ENCODE measurements around the gene ITIH6. TPM values are rescaled to one million over a fixed set of nuclear protein-coding genes. Genes with fewer than 3 reads are reported as not detected.
"Not testable (repeated sequence)": the region's sequence is repeated elsewhere in the genome, so short reads cannot be mapped to it uniquely, and the experiment has no call there.

ITIH6 gene
- total RNA-seq, 1 experiment from 2014 or later, result not detected

DNA sequence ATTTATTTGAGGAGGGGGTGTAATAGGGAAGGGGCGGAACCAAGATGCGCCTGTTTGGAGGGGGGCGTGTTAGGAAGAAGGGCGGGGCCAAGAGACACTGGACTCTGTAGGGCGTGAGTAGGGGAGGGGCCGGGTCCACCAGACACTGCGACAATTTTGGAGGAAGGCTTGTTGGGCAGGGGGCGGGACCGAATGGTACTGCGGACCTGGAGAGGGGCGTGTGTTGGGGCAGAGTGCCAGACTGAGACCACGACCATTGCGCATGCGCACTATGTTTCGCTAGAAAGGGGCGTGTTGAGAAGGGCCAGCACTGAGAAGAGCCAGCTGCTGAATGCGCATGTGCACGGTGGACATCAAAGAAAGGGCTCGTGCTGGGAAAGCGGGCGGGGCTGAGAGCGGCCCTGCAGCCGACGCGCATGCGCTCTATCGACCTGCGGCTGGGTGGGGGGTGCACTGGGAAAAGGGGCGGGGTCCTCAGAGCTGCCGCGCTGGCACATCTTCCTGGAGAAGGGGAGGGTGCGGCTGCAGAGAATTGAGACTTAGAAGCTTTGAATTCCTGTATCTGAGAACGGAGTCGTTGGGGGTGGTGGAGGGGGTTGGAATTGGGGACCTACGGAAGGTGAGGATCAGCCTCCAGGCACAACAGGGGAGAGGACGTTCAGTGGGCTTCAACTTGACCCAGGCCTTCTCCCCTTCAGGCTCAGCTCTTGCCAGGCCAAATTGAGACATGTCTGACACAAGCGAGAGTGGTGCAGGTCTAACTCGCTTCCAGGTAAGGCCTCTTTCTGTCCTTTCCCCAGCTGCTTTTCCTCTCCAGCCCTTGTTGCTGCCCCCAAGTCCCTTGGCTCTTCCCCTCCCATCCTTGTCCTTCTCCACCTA, 10.8 kb upstream of the ITIH6 start:
- in situ Hi-C loops (cut with HindIII; ENCODE audit: low sequenced_read_pairs), result no loop called here
- peak; percentile 93 for DNase-seq (ENCODE audit: low spot score)

DNA sequence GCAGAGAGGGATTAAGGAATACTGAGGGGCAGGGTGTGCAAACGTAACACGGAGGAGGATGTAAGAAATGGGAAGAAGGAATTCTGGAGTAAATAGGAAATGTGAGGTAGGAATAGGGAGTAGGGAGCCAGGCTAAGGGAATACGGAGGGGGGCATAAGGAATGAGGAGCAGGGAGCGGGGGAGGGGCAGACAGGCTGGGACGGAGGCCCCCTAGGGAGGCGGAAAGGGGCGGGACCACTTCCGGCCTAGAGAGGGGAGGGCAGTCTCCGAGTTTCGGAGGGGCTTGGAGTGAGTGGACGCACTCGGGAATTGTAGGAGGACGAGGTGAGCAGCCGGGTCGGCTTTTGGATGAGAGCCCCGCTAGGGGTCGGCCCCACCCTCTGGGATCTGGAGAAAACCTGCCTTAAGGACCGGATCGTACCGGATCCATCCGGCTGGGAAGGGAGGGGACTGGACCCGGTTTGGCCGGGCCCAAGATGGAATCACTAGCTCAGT, 10.1 kb upstream of the ITIH6 start:
- in situ Hi-C loops (cut with HindIII; ENCODE audit: low sequenced_read_pairs), result no loop called here
- DNase-seq (ENCODE audit: low spot score), result peak; percentile 77

DNA sequence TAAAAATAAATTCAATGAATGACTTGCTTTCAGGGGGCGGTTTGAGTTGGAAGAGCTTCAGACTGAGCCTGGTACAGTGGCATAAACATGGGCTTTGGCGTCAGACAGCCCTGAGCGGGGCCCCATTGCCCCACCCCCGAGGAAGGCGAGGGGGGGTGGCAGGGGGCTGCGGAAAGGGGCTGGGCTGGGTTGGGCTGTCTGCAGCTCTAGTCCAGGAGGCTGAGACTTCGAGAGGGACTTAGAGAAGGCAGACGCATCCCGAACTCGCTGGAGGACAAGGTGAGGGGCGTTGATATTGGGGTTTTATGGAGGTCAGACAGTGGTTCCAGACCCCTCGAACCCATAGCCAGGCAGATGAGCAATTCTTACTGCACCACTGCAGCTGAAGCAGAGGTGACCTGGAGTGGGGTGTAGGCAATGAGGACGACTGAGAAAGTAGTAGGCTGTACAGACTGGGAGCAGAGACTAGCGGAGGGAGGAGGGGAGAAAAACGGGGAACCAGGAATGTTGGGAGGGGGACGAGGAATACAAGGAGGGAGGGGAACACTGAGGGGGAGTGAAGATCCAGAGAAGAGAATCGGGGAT, 9.6 kb upstream of the ITIH6 start, which contains the start of gene MAGED2:
Gene MAGED2 (plus strand): TSS at position 222 of the 585 bp plus-strand sequence. CDS start 1,587 bp downstream, outside the sequence.
- in situ Hi-C loops (cut with HindIII; ENCODE audit: low sequenced_read_pairs), result no loop called here
- peak; percentile 47 for DNase-seq (ENCODE audit: low spot score)

DNA sequence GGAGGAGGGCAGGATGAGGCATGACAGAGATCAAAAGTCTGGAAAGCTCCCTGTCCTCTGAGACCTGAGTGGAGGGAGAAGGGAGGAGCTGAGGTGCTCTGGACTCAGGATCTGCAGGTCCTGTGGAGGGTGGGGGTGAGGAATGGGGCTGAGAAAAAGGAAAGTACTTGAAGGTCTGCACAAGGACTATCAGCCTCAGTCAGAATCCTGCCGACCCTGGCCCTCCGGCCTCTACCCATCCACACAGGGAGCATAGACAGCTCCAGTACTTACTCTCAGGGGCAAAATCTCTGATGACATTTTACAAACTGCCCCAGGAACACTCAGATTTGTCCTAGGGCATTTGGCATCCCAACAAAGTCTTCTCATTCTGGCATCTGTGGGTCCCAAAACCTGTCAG, 991 bp upstream of the ITIH6 start:
- no peak for DNase-seq (ENCODE audit: low spot score)
- in situ Hi-C loops (cut with HindIII; ENCODE audit: low sequenced_read_pairs), result no loop called here

DNA sequence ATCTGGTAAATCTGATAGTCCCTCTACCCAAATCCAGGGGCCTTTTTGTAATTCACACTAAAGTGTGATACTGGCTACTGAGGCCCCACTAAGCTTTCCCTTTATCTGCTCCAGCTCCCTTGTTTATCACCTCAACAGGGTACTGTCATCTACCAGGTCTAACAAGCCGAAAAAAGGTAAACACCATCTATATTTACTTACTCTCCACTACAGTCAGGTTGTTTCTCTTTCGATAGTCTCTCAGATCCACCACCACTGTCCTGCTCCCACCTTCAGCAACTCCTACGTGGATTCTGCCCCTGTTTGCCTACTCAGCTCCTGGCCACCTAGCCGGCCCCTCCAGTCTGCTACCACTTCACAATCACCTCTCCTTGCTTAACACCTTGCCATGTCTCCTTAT, 3.3 kb downstream of the ITIH6 start:
- in situ Hi-C loops (cut with HindIII; ENCODE audit: low sequenced_read_pairs), result no loop called here
- DNase-seq (ENCODE audit: low spot score), result no peak

DNA sequence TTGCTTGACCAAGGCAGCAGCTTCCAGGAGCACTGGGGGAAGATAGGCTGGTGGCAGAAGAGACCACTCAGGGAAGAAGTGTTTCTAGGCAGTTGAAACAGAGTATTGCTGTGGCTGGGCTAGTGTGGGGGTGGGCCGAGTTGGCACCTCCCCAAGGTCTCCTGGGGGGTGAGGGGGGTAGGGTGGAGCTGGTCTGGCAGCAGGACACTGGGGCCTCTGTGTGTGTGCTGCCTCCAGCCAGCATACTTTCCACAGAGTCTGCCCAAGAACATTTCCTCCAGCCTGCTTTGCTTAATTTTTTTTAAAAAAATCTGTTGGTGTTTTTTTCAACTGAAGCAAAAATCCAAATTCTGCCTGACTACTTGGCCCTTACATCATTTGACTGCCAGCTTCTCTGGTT, 4.0 kb downstream of the ITIH6 start:
- in situ Hi-C loops (cut with HindIII; ENCODE audit: low sequenced_read_pairs), result no loop called here
- no peak for DNase-seq (ENCODE audit: low spot score)

DNA sequence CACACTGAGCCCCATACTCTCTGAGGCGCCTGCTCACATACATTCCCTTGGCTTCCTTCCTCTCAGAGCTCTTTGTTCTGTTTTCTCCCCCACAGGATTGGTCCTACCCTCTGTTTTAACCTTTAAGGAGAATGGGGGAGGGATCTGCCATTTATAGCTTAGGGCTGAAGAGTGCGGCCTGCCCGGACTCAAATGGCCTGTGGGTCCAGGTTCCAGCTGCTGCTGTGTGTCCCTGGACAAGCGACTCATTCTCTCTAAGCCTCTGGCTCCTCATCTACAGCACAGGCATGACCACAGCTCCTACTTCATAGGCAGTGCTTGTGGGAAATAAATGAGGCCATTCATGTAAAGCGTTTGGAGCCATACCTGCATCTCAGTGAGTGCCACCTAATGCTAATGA, 8.7 kb downstream of the ITIH6 start:
- in situ Hi-C loops (cut with HindIII; ENCODE audit: low sequenced_read_pairs), result not testable (repeated sequence)

DNA sequence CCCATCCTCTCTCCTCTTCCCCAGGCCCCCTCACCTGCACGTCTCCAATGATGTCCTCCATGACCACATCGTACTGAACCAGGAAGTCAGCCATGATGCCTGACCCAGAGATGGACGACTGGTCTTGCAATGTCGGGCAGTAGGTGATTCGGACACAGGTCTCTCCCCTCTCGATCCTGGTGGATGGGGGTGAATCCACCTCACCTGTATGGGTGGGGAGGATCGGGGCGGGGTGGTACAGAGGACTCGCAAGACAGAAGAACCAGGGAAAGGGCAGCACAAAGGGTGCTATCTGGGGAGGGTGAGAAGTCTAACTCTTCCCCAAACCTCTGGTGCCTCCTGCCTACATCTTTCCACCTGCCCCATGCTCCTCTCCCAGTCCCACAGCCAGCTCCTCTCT, 9.6 kb downstream of the ITIH6 start:
- DNase-seq (ENCODE audit: low spot score), result no peak
- in situ Hi-C loops (cut with HindIII; ENCODE audit: low sequenced_read_pairs), result no loop called here

More for the DNA sequence above, 8.7 kb downstream of the ITIH6 start:
- not testable (repeated sequence) for DNase-seq (ENCODE audit: low spot score)

DNA sequence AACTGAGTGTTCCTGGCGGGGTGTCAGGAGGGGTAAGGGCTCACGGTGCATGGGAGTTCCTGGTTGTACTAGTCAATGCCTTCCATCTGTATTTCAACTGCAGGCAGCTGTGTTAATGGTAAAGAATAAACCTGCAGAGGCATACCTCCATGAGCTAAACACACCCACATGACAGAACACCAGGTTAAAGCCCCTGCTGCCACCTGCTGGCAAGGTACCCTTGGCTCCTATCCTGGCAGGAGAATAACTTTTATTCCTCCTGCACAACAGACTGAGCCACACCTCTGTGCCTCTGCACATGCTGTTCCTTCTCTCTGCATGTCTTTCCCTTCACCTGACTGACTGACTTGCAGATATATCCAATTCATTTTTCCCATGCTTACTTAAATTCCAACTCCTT, 11.1 kb downstream of the ITIH6 start:
- in situ Hi-C loops (cut with HindIII; ENCODE audit: low sequenced_read_pairs), result no loop called here
- no peak for DNase-seq (ENCODE audit: low spot score)

DNA sequence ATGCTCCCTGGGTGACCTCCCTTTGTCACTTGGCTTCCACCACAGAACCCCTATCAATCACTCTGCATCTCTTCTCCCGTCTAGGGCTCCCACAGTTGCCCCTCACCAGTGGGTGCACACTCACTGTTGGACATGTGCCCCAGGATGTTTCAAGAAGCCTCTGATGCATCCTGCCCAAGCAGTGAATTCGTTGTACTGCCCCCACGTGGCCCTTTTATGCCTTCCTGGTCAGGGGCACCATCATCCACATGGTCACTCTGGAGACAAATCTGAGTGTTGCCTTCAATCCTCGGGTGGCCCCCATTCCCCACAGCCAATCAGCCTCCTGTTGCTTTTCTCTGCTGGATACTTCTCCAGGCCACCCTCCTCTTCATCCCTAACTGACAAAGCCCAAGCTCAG, 12.2 kb downstream of the ITIH6 start:
- in situ Hi-C loops (cut with HindIII; ENCODE audit: low sequenced_read_pairs), result no loop called here
- DNase-seq (ENCODE audit: low spot score), result no peak

DNA sequence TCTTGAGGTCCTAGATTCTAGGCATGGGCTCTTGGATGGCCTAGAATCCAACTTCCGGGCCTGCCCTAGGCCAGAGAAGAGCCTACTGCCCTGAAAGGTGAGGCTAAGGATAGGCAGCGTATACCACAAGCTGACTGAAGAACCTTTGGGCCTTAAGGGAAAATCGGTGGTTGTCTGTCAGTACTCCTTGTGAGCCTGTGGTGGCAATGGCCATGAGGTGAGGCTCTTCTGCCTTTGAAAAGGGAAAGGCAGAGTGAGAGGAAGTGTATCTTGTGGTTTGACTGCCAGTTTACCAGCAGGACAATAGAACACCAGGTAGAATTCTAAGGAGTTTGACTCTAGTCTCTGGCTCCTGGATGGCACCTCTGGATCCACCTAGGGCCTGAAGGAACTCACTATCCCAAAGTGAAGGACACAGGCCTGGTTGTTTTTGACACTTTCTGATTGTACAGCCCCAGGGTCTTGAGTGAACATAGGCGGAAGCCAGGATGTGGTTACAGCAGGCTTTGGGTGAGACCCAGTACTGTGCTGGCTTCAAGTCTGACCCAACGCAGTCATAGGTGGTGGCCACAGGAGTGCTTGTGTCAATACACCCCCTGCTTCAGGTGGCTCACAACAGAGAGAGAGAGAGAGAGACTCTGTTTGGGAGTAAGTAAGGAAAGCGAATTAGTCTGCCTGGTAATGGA, 20.9 kb downstream of the ITIH6 start:
- no peak for DNase-seq (ENCODE audit: low spot score)
- in situ Hi-C loops (cut with HindIII; ENCODE audit: low sequenced_read_pairs), result no loop called here

DNA sequence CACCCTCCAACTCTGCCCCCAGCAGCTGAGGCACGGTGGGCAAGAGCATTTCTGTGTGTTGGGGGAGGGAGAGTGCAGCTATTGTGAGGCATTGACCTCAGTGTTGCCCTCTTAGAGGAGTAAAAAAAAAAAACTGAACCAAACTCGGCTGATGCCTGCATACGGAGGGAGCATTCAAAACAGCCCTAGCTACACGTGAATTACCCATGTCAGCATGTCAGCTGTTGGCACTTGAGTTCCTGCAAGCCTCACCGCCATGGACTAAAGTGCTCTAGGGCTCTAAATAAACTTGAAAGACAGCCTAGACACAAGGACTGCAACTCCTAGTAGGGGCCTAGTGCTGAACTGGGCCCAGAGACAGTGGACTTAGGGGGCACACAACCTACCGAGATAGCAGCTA, 22.0 kb downstream of the ITIH6 start:
- in situ Hi-C loops (cut with HindIII; ENCODE audit: low sequenced_read_pairs), result no loop called here

DNA sequence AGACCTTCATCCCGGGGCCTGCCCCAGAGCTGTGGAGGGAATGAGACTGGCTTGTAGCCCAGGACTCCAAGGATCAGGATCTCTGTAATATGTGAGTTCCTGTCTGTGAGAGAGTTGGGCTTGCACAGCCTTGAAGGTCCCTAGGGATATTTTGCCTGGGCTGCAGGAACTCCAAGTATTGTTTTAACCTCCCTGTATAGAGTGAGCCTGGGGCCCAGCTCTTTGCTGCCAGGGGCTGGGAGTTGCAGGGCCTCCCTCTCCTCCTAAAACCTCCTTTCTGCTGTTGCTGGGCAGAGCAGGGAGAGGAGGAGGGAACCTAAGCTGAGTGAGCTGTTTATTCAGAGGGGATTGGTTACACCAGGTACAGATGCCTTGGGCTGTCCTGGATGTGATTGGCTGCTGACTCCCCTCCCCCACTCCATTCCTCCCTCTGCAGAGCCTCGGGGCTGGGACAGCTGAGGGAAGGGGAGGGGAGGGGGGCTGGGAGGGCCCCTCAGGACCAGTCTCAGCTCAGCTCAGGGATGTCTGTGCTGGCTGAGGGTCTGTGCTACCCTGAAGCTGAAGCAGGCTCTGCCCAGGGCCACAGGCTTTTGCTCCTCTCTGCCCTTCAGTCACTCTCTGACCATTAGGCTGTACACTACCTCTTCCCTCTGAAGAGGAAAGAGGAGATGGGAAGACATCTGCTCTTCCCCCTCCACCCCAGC, 23.5 kb downstream of the ITIH6 start:
- in situ Hi-C loops (cut with HindIII; ENCODE audit: low sequenced_read_pairs), result not testable (repeated sequence)

More for the DNA sequence above, 22.0 kb downstream of the ITIH6 start:
- DNase-seq (ENCODE audit: low spot score), result no peak

DNA sequence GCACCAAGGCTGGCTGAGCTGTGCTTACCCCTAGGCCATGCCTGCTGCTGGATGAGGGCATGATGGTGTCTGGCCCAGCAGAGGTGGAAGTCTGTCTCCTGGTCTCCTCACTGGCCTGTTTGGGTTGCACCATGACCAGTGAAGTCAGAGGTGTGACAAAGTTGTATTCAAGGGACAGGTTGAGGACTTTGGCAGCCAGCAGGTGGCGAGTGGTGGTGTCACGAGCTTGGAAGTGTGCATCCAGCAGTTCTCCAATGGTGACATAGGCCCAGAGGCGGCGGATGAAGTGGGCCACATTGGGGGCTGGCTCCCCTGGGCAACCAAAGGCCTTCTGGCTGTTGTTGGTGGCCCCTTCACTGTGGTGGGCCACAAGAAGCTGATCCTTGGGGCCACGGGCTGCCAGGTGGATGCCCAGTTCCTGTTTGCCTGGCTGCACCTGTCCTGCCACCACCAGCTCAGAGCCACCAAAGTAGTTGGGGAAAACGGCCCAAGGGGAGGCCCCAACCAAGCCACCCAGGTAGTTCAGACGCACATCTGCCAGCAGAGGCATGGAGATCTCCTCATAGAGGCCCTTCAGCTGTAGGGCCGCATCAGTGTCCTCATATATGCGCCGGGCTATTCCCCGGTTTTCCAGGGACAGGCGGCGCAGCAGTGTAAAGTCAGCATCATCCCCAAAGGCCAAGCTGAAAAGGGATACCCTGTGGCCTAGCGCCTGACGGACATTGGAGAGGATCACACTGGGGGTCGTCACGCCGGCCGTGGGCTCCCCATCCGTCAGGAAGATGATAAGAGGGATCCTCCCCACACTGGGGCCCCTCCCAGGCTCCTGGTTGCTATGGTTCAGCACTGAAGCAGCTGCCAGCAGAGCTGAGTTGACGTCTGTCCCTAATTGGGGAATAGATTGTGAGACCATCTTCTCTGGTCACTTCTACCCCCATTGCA, 39.7 kb downstream of the ITIH6 start:
- in situ Hi-C loops (cut with HindIII; ENCODE audit: low sequenced_read_pairs), result no loop called here
- DNase-seq (ENCODE audit: low spot score), result no peak

More for the DNA sequence above, 23.5 kb downstream of the ITIH6 start:
- DNase-seq (ENCODE audit: low spot score), result not testable (repeated sequence)

DNA sequence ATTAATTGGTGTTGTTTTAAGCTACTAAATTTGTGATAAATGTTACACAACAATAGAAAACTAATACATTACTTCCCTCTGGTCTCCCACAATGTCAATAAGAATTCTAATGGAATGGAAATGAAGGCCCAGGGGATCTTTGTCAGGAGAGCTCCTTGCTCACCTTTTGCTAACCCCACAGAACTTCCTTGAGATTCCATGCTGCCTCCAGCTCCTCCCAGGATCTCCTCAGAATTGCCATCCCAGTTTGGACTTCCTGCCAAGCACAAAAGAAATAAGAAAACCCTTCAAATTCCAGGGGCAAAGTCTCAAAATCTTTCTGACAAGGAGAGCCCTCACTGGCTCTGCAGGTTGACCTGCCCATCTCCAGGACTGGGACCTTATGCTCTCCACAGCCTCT, 43.2 kb downstream of the ITIH6 start:
- in situ Hi-C loops (cut with HindIII; ENCODE audit: low sequenced_read_pairs), result no loop called here
- DNase-seq (ENCODE audit: low spot score), result no peak

DNA sequence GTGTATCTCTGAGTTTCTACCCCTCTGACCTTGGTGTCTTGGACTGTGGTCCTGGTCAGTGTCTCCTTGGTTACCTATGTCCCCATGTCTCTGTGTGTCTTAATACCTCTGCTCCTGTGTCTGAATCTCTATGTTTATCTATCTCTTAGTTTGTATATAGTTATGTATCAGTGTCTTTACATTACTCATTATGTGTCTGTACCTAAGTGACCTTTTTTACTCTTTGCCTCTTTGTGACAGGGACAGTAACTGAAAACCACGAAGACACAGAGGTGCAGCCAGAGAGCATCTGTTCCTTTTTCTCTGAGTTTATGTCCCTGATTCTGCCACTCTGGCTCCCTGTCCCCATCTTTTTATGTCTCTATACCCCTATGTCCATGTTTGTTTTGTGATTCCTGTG, 49.4 kb downstream of the ITIH6 start:
- in situ Hi-C loops (cut with HindIII; ENCODE audit: low sequenced_read_pairs), result no loop called here
- no peak for DNase-seq (ENCODE audit: low spot score)

DNA sequence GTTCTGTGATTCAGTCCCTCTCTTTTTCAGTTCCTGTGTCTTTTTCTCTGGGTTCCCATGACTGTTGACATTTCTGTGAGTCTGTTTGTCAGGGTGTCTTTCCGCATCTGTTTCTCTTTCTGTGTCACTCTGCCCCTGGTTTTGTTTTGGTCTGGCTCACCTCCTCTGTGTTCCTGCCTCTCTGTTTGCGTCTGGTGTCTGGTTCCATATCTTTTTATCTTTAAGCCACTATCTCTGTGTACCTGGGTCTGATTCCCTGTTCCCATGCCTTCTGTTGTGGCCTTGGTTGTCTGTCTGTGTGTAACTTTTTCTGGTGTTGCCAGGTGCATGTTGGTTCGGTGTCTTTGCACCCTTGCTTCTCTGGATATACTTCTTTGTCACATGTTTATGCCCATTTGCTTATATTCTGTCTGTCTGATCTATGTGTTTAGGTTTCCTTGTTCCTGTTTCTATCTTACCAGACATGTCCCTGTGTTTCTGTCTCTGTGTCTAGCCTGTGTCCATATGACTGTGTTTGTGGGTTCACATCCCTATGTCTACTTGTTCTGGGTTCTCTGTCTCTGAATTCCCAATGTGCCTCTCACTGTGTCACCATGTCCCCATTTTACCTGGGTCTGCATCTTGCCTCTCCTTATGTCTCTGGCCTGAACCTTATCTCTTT, 50.2 kb downstream of the ITIH6 start:
- DNase-seq (ENCODE audit: low spot score), result no peak
- in situ Hi-C loops (cut with HindIII; ENCODE audit: low sequenced_read_pairs), result no loop called here

DNA sequence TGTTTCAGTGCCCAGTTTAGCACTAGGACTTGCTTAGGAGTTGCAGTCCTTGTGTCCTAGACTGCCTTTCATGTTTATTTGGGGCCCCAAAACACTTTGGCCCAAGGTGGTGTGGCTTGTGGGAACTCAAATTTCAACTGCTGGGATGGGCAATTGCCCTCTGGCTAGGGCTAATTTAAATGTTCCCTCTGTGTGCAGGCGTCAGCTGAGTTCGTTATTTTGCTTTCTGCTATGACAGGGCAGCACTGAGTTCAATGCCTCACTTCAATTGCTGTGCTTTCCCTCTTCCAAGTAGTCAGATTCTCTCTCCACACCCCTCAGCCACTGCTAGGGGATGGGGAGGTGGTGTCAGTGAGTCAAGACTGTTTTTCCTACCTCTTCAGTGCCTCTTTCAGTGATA, 51.1 kb downstream of the ITIH6 start:
- DNase-seq (ENCODE audit: low spot score), result no peak
- in situ Hi-C loops (cut with HindIII; ENCODE audit: low sequenced_read_pairs), result no loop called here
